Measurements from ENCODE around the gene MTA2. TPM values are rescaled to one million over a fixed set of nuclear protein-coding genes. Genes with fewer than 3 reads are reported as not detected.

Gene MTA2
- total and polyA plus RNA-seq, 10 of the 15 experiments (the other 5 are each of a cell fraction or from before 2014, with no cell fraction given): 6.7 to 201 (median 113) TPM

DNA sequence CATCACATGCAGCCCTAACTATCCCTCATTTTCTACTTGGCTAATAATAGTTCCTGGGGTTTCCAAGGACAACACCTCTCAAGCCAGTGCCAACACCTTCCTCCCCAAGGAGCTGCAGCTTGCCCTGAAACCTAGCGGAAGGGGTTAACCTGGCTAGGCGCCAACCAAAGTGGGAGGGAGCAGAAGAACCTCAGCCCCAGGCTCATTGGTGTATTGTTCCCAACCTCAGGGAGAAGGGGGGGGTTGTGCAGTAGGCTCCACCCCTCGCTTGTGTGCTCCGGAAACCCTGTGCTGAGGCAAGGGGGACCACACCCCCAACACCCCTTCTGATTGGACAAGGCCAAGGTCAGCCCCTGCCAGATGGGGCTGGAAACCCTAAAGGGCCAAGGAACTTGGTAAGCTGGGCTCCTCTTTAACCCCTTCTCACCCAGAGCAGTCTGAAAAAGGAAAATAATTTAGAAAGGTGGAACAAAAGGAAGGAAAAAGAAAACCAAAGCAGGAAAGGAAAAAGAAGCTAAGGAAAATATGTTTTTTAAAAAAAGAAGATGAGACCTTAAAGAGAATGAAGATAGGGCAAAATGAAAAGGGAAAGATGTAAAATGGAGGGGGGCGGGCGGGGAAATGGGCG is 2.5 kb downstream of the MTA2 start (continued):
- TF ChIP-seq, protein P1, sequence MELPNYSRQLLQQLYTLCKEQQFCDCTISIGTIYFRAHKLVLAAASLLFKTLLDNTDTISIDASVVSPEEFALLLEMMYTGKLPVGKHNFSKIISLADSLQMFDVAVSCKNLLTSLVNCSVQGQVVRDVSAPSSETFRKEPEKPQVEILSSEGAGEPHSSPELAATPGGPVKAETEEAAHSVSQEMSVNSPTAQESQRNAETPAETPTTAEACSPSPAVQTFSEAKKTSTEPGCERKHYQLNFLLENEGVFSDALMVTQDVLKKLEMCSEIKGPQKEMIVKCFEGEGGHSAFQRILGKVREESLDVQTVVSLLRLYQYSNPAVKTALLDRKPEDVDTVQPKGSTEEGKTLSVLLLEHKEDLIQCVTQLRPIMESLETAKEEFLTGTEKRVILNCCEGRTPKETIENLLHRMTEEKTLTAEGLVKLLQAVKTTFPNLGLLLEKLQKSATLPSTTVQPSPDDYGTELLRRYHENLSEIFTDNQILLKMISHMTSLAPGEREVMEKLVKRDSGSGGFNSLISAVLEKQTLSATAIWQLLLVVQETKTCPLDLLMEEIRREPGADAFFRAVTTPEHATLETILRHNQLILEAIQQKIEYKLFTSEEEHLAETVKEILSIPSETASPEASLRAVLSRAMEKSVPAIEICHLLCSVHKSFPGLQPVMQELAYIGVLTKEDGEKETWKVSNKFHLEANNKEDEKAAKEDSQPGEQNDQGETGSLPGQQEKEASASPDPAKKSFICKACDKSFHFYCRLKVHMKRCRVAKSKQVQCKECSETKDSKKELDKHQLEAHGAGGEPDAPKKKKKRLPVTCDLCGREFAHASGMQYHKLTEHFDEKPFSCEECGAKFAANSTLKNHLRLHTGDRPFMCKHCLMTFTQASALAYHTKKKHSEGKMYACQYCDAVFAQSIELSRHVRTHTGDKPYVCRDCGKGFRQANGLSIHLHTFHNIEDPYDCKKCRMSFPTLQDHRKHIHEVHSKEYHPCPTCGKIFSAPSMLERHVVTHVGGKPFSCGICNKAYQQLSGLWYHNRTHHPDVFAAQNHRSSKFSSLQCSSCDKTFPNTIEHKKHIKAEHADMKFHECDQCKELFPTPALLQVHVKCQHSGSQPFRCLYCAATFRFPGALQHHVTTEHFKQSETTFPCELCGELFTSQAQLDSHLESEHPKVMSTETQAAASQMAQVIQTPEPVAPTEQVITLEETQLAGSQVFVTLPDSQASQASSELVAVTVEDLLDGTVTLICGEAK (IDR thresholded peaks at IDR 0.05; ENCODE audit: borderline replicate concordance): peak; percentile 50; the same call in 1 of the 2 replicates
- TF ChIP-seq, protein P2, sequence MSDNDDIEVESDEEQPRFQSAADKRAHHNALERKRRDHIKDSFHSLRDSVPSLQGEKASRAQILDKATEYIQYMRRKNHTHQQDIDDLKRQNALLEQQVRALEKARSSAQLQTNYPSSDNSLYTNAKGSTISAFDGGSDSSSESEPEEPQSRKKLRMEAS (IDR thresholded peaks at IDR 0.05; ENCODE audit: low read depth, low read length): peak; percentile 73
- TF ChIP-seq MTA3 (IDR thresholded peaks at IDR 0.05; ENCODE audit: borderline replicate concordance, low read length) (no peak), NR2F1 (conservative IDR thresholded peaks at IDR 0.05) (0 out of 2 replicates have a peak, but pooled peaks have one; percentile 44), EED (IDR thresholded peaks at IDR 0.05; ENCODE audit: low read depth) (no peak), KAT2A (conservative IDR thresholded peaks at IDR 0.05; ENCODE audit: control insufficient read depth, low read depth, low read length) (no peak), BMI1 (IDR thresholded peaks at IDR 0.05; ENCODE audit: borderline replicate concordance) (no peak), EZH2 (IDR thresholded peaks at IDR 0.05; ENCODE audit: borderline replicate concordance, control insufficient read depth, low read depth, low read length) (no peak), HDGF (IDR thresholded peaks at IDR 0.05) (peak; percentile 97), IRF3 (IDR thresholded peaks at IDR 0.05) (no peak), BACH1 (IDR thresholded peaks at IDR 0.05; ENCODE audit: borderline replicate concordance) (no peak)
- TF ChIP-seq, protein P3, sequence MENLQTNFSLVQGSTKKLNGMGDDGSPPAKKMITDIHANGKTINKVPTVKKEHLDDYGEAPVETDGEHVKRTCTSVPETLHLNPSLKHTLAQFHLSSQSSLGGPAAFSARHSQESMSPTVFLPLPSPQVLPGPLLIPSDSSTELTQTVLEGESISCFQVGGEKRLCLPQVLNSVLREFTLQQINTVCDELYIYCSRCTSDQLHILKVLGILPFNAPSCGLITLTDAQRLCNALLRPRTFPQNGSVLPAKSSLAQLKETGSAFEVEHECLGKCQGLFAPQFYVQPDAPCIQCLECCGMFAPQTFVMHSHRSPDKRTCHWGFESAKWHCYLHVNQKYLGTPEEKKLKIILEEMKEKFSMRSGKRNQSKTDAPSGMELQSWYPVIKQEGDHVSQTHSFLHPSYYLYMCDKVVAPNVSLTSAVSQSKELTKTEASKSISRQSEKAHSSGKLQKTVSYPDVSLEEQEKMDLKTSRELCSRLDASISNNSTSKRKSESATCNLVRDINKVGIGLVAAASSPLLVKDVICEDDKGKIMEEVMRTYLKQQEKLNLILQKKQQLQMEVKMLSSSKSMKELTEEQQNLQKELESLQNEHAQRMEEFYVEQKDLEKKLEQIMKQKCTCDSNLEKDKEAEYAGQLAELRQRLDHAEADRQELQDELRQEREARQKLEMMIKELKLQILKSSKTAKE (IDR thresholded peaks at IDR 0.05; ENCODE audit: low read depth, poor library complexity, severe bottlenecking): peak; percentile 23
- TF ChIP-seq, protein P4, sequence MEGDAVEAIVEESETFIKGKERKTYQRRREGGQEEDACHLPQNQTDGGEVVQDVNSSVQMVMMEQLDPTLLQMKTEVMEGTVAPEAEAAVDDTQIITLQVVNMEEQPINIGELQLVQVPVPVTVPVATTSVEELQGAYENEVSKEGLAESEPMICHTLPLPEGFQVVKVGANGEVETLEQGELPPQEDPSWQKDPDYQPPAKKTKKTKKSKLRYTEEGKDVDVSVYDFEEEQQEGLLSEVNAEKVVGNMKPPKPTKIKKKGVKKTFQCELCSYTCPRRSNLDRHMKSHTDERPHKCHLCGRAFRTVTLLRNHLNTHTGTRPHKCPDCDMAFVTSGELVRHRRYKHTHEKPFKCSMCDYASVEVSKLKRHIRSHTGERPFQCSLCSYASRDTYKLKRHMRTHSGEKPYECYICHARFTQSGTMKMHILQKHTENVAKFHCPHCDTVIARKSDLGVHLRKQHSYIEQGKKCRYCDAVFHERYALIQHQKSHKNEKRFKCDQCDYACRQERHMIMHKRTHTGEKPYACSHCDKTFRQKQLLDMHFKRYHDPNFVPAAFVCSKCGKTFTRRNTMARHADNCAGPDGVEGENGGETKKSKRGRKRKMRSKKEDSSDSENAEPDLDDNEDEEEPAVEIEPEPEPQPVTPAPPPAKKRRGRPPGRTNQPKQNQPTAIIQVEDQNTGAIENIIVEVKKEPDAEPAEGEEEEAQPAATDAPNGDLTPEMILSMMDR (IDR thresholded peaks at IDR 0.05 in 2 of 3, conservative IDR thresholded peaks at IDR 0.05 in 1 of 3; ENCODE audit: control insufficient read depth in 2 of 3, extremely low read depth in 1 of 3, insufficient read depth in 1 of 3, low read depth in 3 of 3, low read length in 3 of 3): no peak
- TF ChIP-seq, protein P5, sequence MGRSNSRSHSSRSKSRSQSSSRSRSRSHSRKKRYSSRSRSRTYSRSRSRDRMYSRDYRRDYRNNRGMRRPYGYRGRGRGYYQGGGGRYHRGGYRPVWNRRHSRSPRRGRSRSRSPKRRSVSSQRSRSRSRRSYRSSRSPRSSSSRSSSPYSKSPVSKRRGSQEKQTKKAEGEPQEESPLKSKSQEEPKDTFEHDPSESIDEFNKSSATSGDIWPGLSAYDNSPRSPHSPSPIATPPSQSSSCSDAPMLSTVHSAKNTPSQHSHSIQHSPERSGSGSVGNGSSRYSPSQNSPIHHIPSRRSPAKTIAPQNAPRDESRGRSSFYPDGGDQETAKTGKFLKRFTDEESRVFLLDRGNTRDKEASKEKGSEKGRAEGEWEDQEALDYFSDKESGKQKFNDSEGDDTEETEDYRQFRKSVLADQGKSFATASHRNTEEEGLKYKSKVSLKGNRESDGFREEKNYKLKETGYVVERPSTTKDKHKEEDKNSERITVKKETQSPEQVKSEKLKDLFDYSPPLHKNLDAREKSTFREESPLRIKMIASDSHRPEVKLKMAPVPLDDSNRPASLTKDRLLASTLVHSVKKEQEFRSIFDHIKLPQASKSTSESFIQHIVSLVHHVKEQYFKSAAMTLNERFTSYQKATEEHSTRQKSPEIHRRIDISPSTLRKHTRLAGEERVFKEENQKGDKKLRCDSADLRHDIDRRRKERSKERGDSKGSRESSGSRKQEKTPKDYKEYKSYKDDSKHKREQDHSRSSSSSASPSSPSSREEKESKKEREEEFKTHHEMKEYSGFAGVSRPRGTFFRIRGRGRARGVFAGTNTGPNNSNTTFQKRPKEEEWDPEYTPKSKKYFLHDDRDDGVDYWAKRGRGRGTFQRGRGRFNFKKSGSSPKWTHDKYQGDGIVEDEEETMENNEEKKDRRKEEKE (IDR thresholded peaks at IDR 0.05): no peak

Measured in GM12878 (cell line).